HG03442 (cell line): ENCODE measurements around the gene SLC38A11.
"Not testable (repeated sequence)": the region's sequence is repeated elsewhere in the genome, so short reads cannot be mapped to it uniquely, and the experiment has no call there.

Source experiments
- ATAC-seq: cut with Tn5 transposase; IDR thresholded peaks from one replicate; pipeline ENCODE4 v1.9.1; 2021; ENCODE audit warnings: mild to moderate bottlenecking, moderate library complexity; ENCODE audit not compliant: unreplicated experiment

Gene SLC38A11, protein sequence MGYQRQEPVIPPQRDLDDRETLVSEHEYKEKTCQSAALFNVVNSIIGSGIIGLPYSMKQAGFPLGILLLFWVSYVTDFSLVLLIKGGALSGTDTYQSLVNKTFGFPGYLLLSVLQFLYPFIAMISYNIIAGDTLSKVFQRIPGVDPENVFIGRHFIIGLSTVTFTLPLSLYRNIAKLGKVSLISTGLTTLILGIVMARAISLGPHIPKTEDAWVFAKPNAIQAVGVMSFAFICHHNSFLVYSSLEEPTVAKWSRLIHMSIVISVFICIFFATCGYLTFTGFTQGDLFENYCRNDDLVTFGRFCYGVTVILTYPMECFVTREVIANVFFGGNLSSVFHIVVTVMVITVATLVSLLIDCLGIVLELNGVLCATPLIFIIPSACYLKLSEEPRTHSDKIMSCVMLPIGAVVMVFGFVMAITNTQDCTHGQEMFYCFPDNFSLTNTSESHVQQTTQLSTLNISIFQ

DNA sequence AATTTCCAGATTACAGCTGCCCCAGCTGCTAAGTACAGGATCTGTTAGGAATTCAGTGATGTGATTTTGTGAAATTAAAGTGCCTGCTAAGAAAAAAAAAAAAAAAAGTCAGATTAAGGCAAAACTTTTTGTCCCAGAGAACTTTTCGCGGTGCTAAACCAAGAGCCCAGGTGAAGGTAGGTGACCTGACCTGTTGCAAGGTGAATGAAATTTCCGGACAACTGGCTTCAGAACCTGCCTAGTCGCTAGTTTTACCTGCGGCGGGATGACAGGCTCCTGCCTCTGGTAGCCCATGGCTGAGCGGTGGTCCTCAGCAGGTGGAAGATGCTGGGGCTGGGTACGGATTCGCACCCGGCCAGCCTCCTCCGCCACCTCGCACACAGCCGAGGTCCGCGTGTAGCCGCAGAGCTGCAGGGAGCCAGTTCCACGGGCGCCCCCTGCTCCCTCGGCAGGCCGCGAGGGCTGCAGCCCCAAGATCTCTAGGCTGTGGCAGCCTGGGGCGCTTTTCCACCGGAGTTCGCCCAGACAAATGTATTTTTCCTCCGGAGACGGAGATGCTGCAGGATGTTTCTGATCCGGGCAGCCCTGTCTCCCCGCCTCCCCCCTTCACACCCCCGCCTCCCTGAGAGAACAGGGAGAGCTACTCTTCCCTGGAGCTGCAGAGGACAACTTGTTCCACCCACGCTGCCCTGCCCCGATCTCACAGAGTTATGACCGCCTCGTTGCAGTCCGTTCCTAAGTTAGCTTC lies at the start of gene SLC38A11:
SLC38A11 (minus strand) TSS at position 572 of the 748 bp plus-strand sequence; CDS start at position 294, 278 bp downstream.
- no peak for ATAC-seq

DNA sequence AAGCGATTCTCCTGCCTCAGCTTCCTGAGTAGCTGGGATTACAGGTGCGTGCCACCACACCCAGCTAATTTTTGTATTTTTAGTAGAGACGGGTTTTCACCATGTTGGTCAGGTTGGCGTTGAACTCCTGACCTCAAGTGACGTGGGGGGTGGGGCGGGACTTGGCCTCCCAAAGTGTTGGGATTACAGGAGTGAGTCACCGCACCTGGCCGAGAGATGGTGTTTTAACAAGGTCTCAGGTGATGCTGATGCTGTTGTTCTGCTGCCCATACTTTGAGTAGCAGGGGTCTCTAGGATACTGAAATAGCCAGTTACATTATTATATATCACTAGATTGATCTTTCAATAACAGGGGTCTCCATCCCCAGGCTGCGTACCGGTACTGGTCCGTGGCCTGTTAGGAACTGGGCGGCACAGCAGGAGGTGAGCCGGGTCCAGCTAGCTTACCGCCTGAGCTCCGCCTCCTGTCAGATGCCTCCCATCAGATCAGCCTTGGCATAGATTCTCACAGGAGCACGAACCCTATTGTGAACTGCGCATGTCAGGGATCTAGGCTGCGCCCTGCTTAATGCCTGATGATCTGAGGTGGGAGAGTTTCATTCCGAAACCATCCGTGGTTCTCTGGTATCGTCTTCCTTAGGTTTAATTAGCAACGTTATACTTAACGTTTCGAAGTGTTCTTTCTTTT lies 48.3 kb upstream of the SLC38A11 start:
- no peak for ATAC-seq

DNA sequence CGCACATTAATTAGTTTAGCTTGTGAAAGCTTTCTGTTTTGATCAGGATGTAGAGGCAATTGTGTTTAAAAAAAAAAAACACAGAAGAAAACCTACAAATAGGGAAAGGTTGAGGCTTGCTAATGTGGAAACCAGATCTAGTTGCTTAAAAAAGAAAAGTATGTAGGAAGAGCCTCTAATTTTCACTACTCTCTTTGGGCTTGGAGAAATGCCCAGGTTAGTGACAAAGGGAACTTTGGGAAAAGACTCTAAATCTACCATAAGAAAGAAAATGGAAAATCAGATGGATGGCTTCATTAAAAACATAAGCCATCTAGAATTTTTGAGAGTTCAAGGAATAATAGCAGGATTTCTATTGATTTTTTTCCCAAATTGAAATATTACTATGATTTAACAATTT lies 47.3 kb upstream of the SLC38A11 start:
- ATAC-seq = no peak

DNA sequence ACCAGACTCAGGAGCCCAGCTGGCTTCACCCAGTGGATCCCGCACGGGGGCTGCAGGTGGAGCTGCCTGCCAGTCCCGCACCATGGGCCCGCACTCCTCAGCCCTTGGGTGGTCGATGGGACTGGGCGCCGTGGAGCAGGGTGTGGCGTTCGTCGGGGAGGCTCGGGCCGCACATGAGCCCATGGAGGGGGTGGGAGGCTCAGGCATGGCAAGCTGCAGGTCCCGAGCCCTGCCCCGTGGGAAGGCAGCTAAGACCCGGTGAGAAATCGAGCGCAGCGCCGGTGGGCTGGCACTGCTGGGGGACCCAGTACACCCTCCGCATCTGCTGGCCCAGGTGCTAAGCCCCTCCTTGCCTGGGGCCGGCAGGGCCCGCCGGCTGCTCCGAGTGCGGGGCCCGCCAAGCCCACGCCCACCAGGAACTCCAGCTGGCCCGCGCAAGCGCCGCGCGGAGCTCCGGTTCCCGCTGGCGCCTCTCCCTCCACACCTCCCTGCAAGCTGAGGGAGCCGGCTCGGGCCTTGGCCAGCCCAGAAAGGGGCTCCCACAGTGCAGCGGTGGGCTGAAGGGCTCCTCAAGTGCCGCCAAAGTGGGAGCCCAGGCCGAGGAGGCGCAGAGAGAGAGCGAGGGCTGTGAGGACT lies 39.5 kb upstream of the SLC38A11 start:
- ATAC-seq = not testable (repeated sequence)

DNA sequence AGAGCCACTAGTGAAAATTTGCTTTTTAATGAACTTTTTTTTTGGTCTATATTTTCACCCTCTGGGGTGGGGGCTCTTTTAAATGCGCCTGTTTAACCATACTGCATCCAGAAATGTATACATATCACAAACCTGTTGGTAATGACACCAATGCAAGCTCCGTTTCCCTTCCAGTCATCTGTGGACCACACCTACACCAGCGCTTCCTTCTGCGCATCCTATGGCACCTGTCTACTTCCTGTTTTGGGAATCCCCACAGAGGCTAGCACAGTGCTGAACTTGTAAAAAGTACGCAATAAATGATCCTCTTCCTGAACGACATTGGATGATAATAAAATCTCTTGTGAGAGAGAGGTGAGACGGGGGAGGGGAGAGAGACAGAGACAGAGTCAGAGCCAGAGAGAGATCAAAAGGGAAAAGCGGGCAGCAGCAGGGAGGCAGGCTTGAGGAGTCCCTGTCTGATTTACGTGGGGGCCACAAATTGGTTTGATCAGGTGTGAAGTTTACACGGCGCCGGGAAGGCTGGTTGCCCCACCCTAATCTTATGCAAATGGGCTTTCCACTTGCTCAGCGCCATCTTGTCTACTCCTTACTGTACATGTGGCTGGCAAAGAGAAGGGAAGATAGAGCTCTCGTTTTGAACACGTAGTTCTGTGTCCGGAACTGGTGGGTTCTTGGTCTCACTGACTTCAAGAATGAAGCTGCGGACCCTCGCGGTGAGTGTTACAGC lies 38.1 kb upstream of the SLC38A11 start:
- no peak for ATAC-seq

DNA sequence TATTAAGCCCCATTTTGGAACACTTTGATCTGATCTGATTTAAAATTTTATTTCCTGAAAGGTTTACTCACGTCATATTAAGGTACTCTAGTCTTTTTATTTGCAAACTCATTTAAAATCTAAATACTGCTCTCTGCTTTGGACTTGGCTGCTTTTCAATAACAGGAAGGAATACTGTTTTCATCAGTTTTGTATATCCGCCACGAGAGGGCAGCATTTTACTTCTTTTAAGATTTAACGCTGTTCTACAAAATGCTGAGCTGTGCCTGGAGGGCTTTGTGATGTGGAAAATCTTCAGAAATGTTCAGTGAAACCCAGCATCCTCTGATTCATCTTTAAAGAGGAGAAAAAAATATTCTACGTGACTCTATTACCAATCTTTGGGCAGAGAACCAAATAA lies 37.5 kb upstream of the SLC38A11 start:
- ATAC-seq = peak; percentile 35

DNA sequence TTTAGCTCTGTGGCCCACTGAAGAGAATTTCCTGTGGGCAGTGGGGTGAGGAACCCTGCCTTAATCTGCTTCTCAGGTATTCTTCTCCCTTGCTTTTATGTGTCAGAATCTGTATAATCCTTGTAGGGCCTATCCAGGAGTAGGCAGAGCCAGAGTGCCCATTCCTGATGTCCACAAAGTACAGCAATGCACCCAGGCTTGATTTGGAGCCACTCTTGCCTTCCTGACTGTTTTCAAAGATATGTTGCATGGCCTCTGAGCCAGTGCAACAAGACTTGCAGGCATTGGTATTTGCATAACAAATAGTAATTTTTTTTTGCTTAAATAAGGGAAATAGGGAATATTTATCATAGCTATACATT lies 36.7 kb upstream of the SLC38A11 start:
- peak; percentile 21 for ATAC-seq

DNA sequence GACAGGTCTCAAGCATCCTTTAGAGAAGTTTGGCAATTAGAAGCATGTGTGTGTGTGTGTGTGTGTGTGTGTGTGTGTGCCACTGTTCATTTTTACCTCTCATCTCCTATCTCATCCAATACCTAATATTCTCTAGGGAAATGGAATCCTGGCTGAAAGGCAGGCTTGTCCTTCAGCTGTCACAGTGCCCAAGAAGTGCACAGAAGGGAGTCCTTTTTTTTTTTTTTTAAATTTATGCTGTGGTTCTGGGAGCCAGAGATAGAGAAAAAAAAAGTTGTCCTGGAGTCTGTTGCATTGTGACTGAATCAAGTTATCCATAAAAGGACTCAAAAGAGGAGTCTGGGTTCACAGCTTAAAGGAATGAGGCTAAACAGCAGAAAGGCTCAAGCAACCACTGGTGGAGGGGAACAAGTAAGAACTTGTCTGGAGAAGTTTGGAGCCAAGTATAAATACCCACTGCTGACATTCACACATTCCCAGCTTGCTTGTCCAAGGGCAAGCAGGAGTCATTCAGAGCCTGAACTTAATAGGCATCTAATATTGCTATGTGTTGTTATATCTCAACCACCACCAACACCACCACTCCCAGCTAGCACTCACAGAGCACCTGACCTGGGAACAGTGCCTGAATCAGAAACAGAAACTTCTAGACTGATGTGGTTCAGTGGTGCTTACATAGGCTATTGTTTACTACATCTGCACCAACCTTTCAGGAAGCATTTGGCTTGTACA lies 36.2 kb upstream of the SLC38A11 start:
- peak; percentile 89 for ATAC-seq

DNA sequence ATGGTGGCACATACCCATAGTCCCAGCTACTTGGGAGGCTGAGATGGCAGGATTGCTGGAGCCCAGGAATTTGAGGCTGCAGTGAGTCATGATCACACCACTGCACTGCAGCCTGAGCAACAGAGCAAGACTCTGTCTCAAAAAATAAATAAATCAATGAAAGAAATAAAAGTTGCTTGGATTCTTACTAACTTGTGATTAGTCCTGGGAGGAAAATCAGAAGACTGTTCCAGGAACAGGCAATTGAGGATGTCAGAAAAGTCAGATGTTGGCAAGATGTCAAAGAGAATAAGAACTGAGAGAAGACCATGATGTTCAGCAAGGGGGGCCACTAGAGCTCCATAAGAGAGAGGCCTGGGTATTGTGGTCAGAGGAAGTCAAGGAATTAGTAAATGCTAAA lies 35.6 kb upstream of the SLC38A11 start:
- ATAC-seq = not testable (repeated sequence)

DNA sequence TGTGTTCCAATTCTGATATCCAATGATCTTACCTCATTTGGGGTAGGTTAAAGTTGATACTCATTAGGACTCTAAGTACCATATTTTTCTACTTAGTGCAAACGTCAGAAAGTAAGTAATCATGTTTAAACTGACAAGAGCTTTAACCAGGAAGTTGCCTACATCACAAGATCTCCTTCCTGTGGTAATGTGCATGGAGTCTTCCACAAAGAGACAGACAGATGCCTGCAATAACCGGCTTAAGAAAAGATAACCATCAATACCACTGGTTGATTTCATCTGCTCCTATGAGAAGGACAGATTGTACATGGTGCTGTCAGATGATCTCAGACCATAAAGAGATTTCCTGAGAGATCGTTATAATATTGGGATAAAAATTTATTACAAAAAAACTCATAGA lies 33.5 kb upstream of the SLC38A11 start:
- not testable (repeated sequence) for ATAC-seq

DNA sequence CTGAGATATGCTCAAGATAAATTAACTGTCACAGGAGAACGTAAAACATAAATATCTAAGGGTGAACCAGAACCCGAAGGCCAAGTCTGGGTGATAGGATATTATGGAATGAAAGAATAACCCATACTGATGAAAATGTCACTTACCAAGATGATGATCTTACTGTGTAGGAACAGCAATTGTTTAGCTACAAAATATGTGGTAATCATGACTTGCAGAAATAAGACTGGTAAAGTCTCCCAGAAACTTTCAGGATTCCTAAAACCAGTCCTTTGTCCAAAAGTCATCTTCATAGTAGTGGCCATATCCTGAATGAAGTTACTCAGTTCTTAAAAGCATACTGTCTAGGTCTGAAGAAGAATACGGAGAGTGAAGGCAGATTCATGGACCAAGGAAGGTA lies 30.7 kb upstream of the SLC38A11 start:
- ATAC-seq = not testable (repeated sequence)

DNA sequence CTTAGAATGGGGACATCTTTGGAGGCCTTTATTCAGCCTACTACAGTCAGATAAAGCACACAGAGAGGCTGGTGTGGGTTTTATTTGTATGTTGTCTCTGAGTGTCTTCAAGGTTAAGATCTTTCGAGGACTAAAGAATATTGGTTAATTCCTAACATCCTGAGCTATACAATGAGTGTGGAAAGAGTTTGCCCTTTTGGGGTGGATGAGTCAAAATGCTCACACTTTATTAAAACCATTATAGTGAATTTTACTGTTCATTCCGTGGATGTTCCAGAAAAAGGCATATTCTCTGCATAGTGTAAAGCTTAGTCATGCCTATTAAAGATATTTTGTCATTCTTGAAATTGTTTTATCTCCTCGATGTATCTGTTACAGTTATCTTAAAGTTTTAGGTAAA lies 29.1 kb upstream of the SLC38A11 start:
- no peak for ATAC-seq

DNA sequence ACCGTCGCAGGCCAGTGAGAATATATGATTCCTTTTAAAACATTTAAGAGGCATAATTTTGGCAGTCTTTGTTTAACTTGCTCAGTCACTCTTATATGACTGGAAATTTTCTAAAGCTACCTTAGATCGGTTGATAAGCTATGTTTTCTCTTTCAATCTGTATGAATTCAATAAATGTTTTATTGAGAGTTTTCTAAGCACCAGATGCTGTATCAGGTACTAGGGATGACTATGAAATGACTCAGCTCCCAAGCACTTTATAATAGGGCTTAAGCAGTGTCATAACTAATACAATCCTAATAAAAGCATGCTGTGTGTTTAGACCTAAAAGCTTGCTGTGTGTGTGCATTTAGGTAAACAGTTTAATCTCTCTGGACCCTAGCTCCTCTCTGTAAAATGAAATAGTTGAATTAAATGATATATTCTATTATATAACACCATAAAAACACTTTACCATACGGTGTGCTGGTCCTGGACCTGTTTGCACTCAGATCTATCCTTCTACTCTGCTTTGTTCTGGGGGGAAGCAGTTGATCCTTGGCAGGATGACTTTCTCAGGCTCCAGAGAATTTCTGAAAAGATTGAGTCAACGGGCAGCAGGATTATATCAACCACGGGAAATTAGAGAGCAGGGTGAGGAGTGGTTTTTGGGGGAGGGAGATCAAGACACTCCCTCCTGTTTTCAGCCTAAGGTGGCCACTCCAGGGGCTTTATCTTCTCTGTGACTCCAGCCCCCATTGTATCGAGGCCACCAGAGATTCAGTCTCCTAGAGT lies 26.1 kb upstream of the SLC38A11 start:
- ATAC-seq = no peak

DNA sequence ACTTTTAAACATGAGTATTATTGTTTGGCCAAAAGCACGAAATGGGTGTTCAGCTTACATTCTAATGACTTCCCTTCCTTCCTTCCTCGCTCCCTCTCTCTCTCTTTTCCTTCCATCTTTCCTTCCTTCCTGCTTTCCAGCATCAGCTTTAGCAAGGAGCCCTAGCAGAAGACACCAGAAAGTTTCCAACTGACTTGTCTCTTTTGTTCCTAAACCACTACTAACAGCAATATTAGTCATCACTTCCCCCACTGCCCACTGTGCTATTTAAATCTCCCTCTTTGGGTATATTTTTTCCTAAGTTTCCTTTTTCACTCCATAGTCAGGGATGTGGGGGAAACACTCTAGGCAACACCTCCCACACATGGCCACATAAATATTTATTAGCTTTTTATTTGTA lies 25.4 kb upstream of the SLC38A11 start:
- ATAC-seq = peak; percentile 39

DNA sequence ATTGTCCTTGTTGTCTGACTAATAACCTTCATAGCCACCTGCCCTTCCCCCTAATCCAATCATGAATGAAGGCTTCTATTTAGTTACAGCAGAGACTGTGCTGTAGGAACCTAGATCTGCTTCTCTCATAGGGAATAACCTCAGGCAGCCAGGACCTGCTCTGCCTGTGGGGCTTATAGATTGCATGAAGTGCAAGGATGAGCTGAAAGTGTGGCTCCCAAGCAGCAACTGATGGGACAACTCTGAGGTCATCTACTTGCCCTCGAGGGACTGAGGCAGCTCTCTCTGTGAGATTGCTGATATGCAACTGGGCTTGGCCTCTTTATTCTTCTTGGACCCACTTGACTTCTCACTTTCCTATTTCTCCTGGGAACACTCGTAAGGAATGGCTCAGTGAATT lies 23.8 kb upstream of the SLC38A11 start:
- no peak for ATAC-seq

DNA sequence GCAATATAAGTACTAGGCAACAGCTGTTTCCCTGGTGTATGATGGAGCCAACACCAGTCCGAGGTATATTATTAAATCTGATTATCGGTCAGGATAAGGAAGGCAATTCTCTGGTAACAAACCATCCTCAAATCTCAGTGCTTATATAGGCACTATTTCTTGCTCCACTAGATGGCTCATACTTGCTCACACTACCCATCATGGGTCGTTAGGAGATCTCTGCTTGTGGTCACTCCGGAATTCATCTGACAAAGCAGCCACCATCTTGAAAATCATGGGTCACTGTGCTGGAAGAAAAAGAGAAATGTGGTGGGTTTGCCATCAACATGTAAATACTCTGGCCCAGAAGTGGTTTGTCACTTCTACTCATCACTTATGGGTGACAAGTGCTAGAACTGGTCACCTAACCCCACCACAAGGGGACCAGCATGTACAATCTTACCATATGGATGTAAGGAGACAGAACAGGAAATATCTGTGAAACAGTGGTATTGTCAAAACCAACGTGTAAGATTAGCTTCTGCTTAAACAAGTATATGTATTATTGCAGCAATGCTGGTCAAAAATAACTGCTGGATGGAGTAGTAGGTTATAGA lies 21.6 kb upstream of the SLC38A11 start:
- not testable (repeated sequence) for ATAC-seq

DNA sequence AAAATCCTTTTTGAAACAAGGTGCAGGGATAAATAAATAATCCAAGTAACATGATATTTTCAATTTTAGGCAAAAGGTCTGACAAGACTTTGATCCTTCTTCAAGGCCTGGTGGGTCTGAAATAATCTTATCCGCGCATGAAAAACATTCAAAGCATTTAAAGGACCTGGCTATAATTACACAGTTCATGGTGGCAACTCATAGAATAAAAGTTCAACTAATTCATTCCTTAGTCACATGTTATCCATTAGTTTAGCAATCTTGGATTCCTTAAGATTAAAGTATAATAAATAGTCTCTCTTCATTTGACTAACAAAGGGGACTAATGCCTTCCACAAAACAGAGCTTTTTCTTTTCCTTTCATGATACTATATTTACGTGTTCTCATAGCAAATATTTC lies 21.0 kb upstream of the SLC38A11 start:
- no peak for ATAC-seq

DNA sequence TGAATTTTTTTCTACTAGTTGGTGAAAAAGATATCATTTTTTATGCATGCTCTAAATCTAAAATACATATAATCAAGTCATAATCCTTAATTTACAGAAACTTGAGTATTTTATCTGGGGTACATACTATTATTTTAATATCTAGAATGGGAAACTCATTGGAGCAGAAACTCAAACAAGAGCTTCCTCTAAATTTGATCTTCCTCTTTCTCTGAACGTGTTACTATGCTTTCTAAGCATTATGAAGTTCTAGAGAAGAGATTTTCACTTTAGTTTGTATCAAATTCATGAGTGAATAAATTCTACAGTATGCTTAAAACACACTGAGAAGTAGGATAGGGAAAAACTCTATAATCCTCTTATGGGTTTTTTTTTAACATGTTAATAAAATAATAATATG lies 20.6 kb upstream of the SLC38A11 start:
- no peak for ATAC-seq

DNA sequence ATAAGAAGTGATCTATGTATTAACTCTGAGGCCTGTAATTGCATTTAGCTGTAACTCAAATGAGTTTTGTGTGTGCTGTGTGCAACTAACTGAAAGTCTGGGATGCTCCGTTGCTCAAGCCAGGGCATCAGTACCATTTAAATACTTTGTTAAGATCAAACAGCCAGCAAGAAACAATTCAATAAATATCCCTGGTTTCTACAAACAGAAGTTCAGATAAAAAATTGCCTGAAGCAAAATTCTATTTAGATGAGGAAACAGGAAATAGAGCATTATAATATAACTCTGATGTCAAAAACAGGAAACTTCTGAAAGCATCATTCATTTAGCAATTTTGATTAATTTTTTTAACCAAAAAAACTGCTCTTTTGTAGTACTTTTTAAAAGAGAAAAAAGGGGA lies 18.9 kb upstream of the SLC38A11 start:
- ATAC-seq = no peak
